CD14-positive monocyte (primary cell): ENCODE results near the gene MSMO1. TPM values are rescaled to one million over a fixed set of nuclear protein-coding genes. Genes with fewer than 3 reads are reported as not detected.

Experiments
- DNase-seq, 3 donors: peaks; one replicate each; pipeline ENCODE4 v3.0.0-alpha.2; 2011 to 2022
- H2AFZ ChIP-seq: 2 replicates; pipeline ENCODE4 v1.6.0; 2012; ENCODE audit warnings: mild to moderate bottlenecking, low read depth, low read length, inconsistent platforms; ENCODE audit not compliant: insufficient read depth, poor library complexity, severe bottlenecking
- H3K27ac ChIP-seq, 2 donors: 1 replicate in 1 of 2; 2 replicates in 1 of 2; pipeline ENCODE4 v1.5.1; 2012 to 2013; ENCODE audit warnings: low read length in 2 of 2, control low read depth in 1 of 2, inconsistent platforms in 1 of 2, low read depth in 1 of 2, mild to moderate bottlenecking in 1 of 2
- H3K27me3 ChIP-seq, 2 donors: one replicate each; pipeline versions ENCODE4 v1.6.0 to v1.6.1; 2011 to 2013; ENCODE audit warnings: low read length in 2 of 2; ENCODE audit not compliant: control insufficient read depth in 2 of 2, insufficient read depth in 2 of 2
- H3K36me3 ChIP-seq, 2 donors: replicated peaks in 1 of 2; 1 replicate in 1 of 2; 2 replicates in 1 of 2; pipeline versions ENCODE4 v1.5.1 to v1.6.1; 2012 to 2013; ENCODE audit warnings: low read length in 2 of 2, control low read depth in 1 of 2, inconsistent platforms in 1 of 2, mild to moderate bottlenecking in 1 of 2; ENCODE audit not compliant: insufficient read depth in 2 of 2, control insufficient read depth in 1 of 2
- H3K4me1 ChIP-seq, 2 donors: 1 replicate in 1 of 2; 2 replicates in 1 of 2; pipeline versions ENCODE4 v1.5.1 to v1.6.1; 2012 to 2013; ENCODE audit warnings: low read length in 2 of 2, control low read depth in 1 of 2, inconsistent platforms in 1 of 2, mild to moderate bottlenecking in 1 of 2, moderate library complexity in 1 of 2; ENCODE audit not compliant: insufficient read depth in 2 of 2, control insufficient read depth in 1 of 2
- H3K4me2 ChIP-seq: replicated peaks from 2 replicates; pipeline ENCODE3; 2012; ENCODE audit warnings: low read length, moderate library complexity, mild to moderate bottlenecking; ENCODE audit not compliant: poor library complexity, severe bottlenecking; ENCODE audit errors: extremely low read depth
- H3K4me3 ChIP-seq, 3 experiments: fragments of 200-600 bp in 1 of 3; sonication (generic) in 1 of 3; replicated peaks in 1 of 3; 1 replicate in 2 of 3; 2 replicates in 1 of 3; pipeline ENCODE4 v1.5.1; 2011 to 2013; ENCODE audit warnings: low read length in 3 of 3, mild to moderate bottlenecking in 3 of 3, control low read depth in 2 of 3, low read depth in 2 of 3, inconsistent platforms in 1 of 3, moderate library complexity in 1 of 3
- H3K79me2 ChIP-seq: 2 replicates; pipeline ENCODE4 v1.6.0; 2012; ENCODE audit warnings: mild to moderate bottlenecking, control low read depth, inconsistent platforms, low read length, moderate library complexity; ENCODE audit not compliant: insufficient read depth
- H3K9ac ChIP-seq: 2 replicates; pipeline ENCODE4 v1.6.0; 2017; ENCODE audit warnings: low read length, mild to moderate bottlenecking; ENCODE audit not compliant: insufficient read depth, poor library complexity, severe bottlenecking
- H3K9me3 ChIP-seq, 2 donors: replicated peaks in 1 of 2; 1 replicate in 1 of 2; 2 replicates in 1 of 2; pipeline versions ENCODE4 v1.5.1 to v1.6.1; 2012 to 2013; ENCODE audit warnings: low read length in 2 of 2, control low read depth in 1 of 2; ENCODE audit not compliant: control insufficient read depth in 1 of 2, insufficient read depth in 1 of 2
- H4K20me1 ChIP-seq: 2 replicates; pipeline ENCODE4 v1.6.0; 2012; ENCODE audit warnings: mild to moderate bottlenecking, low read length, control low read depth, moderate library complexity; ENCODE audit not compliant: insufficient read depth
- H3K27ac Mint-ChIP-seq, 7 donors: one replicate each; pipeline ENCODE4 v1.8.0; 2020; ENCODE audit warnings: mild to moderate bottlenecking in 7 of 7, mixed read lengths in 7 of 7, moderate library complexity in 6 of 7, inconsistent platforms in 2 of 7
- H3K27me3 Mint-ChIP-seq, 3 donors: one replicate each; pipeline ENCODE4 v1.8.0; 2021 to 2022; ENCODE audit warnings: low read depth in 3 of 3, mild to moderate bottlenecking in 3 of 3, mixed read lengths in 3 of 3, moderate library complexity in 3 of 3, inconsistent platforms in 1 of 3
- H3K36me3 Mint-ChIP-seq, 2 donors: one replicate each; pipeline ENCODE4 v1.8.0; 2020; ENCODE audit warnings: mixed read lengths in 2 of 2, inconsistent platforms in 1 of 2, mild to moderate bottlenecking in 1 of 2
- H3K4me1 Mint-ChIP-seq: one replicate; pipeline ENCODE4 v1.8.0; 2020; ENCODE audit warnings: mild to moderate bottlenecking, mixed read lengths
- H3K4me3 Mint-ChIP-seq, 2 donors: one replicate each; pipeline ENCODE4 v1.8.0; 2020; ENCODE audit warnings: mild to moderate bottlenecking in 2 of 2, mixed read lengths in 2 of 2, moderate library complexity in 1 of 2
- H3K9me3 Mint-ChIP-seq, 7 donors: one replicate each; pipeline ENCODE4 v1.8.0; 2020 to 2022; ENCODE audit warnings: mixed read lengths in 7 of 7, mild to moderate bottlenecking in 6 of 7, moderate library complexity in 6 of 7, inconsistent platforms in 2 of 7
- WGBS: methylation state at CpG from one replicate; pipeline ENCODE4 v1.1.5; 2013; ENCODE audit warnings: missing lambda C conversion rate; ENCODE audit not compliant: insufficient coverage; 5-methylcytosine and 5-hydroxymethylcytosine counted together
- intact Hi-C, 2 donors: fragments of 100-400 bp; cut with micrococcal nuclease; formaldehyde crosslinking; loops; one replicate each; pipeline versions ENCODE4 v1.15.0 to v1.15.1; 2023
- polyA plus RNA-seq, 3 donors: library from polyadenylated mRNA; depleted of rRNA in 1 of 3; unstranded in 2 of 3; stranded (reverse) in 1 of 3; fragments of 300-500 nt in 2 of 3; fragments of >200 nt in 1 of 3; fragmentation: Illumina TruSeq in 2 of 3; gene quantifications; 1 replicate in 2 of 3; 2 replicates in 1 of 3; pipeline ENCODE4 v1.2.3, GENCODE V29; 2012 to 2021
- TF ChIP-seq, protein P1 (sequence below): fragments of 200-600 bp; IDR thresholded peaks from one replicate; pipeline ENCODE4 v1.8.0; 2022; ENCODE audit warnings: antibody characterized with exemption, mild to moderate bottlenecking

Gene MSMO1
- polyA plus RNA-seq, 3 donors: 3.1 to 7.6 (median 6.0) TPM

DNA sequence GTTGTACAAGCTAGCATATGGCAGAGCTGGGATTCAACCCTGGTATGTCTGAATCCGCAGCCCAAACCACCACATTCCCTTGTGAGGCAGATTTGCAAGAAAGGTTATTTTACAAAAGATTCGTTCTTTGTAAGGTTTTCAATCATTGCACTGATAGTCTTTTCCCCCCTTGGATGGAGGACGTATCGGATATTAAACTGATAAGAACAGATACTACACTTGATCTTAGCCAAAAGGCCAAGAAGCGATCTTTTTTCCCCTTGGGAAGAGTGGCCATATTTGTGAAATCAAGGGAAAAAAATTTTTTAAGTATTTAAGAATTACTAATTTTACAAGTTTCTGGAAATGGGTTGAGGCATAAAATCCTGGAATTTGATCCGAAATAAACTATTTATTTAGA is 34.4 kb upstream of the MSMO1 start:
- no peaks in the 10 kb centered on the region for H3K9me3 Mint-ChIP-seq
- Histone ChIP-seq H3K27ac (no peak overlapping the region), H3K27me3 (no peaks in the 10 kb centered on the region), H3K9me3 (no peaks in the 10 kb centered on the region), H3K4me3 (no peak overlapping the region), H2AFZ (no peak overlapping the region), H3K9ac (no peak overlapping the region), H3K79me2 (peaks cover 68% of the 10 kb centered on the region), H3K4me2 (no peak overlapping the region), H3K36me3 (peaks cover 9 to 16% of the 10 kb centered on the region in 2 donors), H3K4me1 (peaks cover 37 to 45% of the 10 kb centered on the region in 2 donors), H4K20me1 (peaks cover 6% of the 10 kb centered on the region)
- no CpG with 5 or more reads among the region's 6 CpGs for WGBS
- H3K27ac Mint-ChIP-seq: no peak overlapping the region
- no peak for DNase-seq
- no peak overlapping the region for H3K4me3 Mint-ChIP-seq
- peaks cover 22 to 31% of the 10 kb centered on the region in 2 donors for H3K36me3 Mint-ChIP-seq
- TF ChIP-seq, protein P1, sequence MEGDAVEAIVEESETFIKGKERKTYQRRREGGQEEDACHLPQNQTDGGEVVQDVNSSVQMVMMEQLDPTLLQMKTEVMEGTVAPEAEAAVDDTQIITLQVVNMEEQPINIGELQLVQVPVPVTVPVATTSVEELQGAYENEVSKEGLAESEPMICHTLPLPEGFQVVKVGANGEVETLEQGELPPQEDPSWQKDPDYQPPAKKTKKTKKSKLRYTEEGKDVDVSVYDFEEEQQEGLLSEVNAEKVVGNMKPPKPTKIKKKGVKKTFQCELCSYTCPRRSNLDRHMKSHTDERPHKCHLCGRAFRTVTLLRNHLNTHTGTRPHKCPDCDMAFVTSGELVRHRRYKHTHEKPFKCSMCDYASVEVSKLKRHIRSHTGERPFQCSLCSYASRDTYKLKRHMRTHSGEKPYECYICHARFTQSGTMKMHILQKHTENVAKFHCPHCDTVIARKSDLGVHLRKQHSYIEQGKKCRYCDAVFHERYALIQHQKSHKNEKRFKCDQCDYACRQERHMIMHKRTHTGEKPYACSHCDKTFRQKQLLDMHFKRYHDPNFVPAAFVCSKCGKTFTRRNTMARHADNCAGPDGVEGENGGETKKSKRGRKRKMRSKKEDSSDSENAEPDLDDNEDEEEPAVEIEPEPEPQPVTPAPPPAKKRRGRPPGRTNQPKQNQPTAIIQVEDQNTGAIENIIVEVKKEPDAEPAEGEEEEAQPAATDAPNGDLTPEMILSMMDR: no peak
- H3K27me3 Mint-ChIP-seq: no peaks in the 10 kb centered on the region
- intact Hi-C loops: loop anchor here in 1 of 2 donors (5.0 kb wide), 1 partner anchor 34 kb away; the partner anchor contains the start of gene MSMO1
- peaks cover 51% of the 10 kb centered on the region for H3K4me1 Mint-ChIP-seq

DNA sequence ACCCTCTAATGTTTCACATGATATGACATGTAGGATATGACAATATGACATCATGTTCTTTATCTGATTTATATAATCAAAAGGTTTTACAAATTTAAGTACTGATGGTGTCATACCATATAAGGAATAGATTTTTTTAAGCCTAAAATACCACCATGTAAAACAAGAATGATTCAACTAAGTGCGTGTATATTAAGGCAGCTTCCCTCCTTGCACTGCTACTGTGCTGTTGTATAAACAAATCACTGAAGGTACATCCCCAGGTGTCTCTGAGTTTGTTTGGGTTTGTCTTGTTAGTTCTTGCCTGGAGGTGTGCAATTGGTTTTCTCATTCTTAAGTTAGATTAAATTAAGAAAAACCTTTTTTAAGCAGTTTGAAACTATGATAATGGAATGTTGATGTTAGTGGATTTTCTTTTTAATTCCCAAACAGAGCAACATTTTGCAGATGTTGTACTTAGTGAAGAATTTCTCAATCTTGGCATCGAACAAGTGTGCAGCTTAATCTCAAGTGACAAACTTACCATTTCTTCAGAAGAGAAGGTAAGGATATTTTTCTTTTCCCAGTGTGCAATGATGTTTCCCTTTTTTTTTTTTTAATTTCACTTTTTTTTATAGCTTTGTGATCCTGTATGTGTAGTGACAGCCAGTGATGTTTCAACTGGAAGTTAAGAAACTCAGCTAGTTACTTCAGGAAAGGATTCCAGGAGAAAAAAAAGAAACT is 33.4 kb upstream of the MSMO1 start:
- H4K20me1 ChIP-seq: no peaks in the 10 kb centered on the region
- no CpG with 5 or more reads among the region's 2 CpGs for WGBS
- intact Hi-C loops: loop anchor here in 1 of 2 donors (5.0 kb wide), 1 partner anchor 33 kb away; the partner anchor contains the start of gene MSMO1

More for the DNA sequence above, 33.4 kb upstream of the MSMO1 start:
- no peak for DNase-seq
- H3K4me3 ChIP-seq: peak overlapping the region in 1 of 3 experiments; percentile 69
- peaks cover 67% of the 10 kb centered on the region for H3K79me2 ChIP-seq
- H3K36me3 ChIP-seq: peaks cover 13 to 22% of the 10 kb centered on the region in 2 donors
- H2AFZ ChIP-seq: no peak overlapping the region
- peak overlapping the region; percentile 72 to 91 for H3K4me3 Mint-ChIP-seq
- TF ChIP-seq, protein P1: no peak
- H3K27ac Mint-ChIP-seq: peak overlapping the region; percentile 85 to 95 (median 94)
- peaks cover 45% of the 10 kb centered on the region for H3K4me1 Mint-ChIP-seq
- H3K9me3 ChIP-seq: no peaks in the 10 kb centered on the region
- no peaks in the 10 kb centered on the region for H3K27me3 Mint-ChIP-seq
- peaks cover 33 to 40% of the 10 kb centered on the region in 2 donors for H3K4me1 ChIP-seq
- H3K36me3 Mint-ChIP-seq: peaks cover 26 to 38% of the 10 kb centered on the region in 2 donors
- no peak overlapping the region for H3K9ac ChIP-seq
- no peaks in the 10 kb centered on the region for H3K27me3 ChIP-seq
- H3K9me3 Mint-ChIP-seq: no peaks in the 10 kb centered on the region
- H3K27ac ChIP-seq: peak overlapping the region in 1 of 2 donors; percentile 89
- H3K4me2 ChIP-seq: peak overlapping the region; percentile 74
